H1 (cell line): Measurements from ENCODE around the gene QSOX1. TPM values are rescaled to one million over a fixed set of nuclear protein-coding genes. Genes with fewer than 3 reads are reported as not detected.
A peak's percentile ranks its signal among the peaks of the same experiment; 100 is the strongest.

Experiments
- ASH2L ChIP-seq: fragments of 200-600, 300-600 bp; sonication (generic); IDR thresholded peaks from one replicate; pipeline ENCODE4 v1.7.1; 2017; ENCODE audit warnings: low read length
- CHD7 ChIP-seq: fragments of 300-600 bp; sonication (generic); IDR thresholded peaks from 2 replicates; pipeline ENCODE4 v1.7.1; 2012; ENCODE audit warnings: low read length, moderate library complexity, mild to moderate bottlenecking, inconsistent platforms; ENCODE audit not compliant: insufficient replicate concordance
- CTCF ChIP-seq, 3 experiments: IDR thresholded peaks; 1 replicate in 2 of 3; 2 replicates in 1 of 3; pipeline versions ENCODE4 v1.5.1 to v1.6.1; 2011; ENCODE audit warnings: low read length in 3 of 3, mild to moderate bottlenecking in 3 of 3, inconsistent platforms in 2 of 3, low read depth in 1 of 3, moderate library complexity in 1 of 3; ENCODE audit not compliant: insufficient read depth in 1 of 3; ENCODE audit errors: control extremely low read depth in 1 of 3
- HDAC6 ChIP-seq: IDR thresholded peaks from one replicate; pipeline ENCODE4 v1.7.1; 2012; ENCODE audit warnings: low read depth, mild to moderate bottlenecking, inconsistent platforms, low read length, moderate library complexity
- KDM1A ChIP-seq: fragments of 200-600, 300-600 bp; sonication (generic); IDR thresholded peaks from 2 replicates; pipeline ENCODE4 v1.7.1; 2016; ENCODE audit warnings: mild to moderate bottlenecking, low read length, borderline replicate concordance
- RXRA ChIP-seq: IDR thresholded peaks from 2 replicates; pipeline ENCODE4 v1.6.1; 2011; ENCODE audit warnings: low read depth, mild to moderate bottlenecking, low read length, moderate library complexity; ENCODE audit not compliant: insufficient read depth
- SIRT6 ChIP-seq: IDR thresholded peaks from one replicate; pipeline ENCODE4 v1.7.1; 2012; ENCODE audit warnings: low read length, inconsistent platforms
- polyA plus RNA-seq, 7 experiments: library from polyadenylated mRNA; depleted of rRNA in 3 of 7; stranded (reverse) in 5 of 7; unstranded in 2 of 7; fragments of >200 nt in 5 of 7; fragments of 200-250 nt in 2 of 7; gene quantifications; 1 replicate in 5 of 7; 2 replicates in 1 of 7; 4 replicates in 1 of 7; pipeline versions ENCODE4 v1.2.1 to v1.2.3, GENCODE V29; 2011 to 2013; ENCODE audit warnings: missing spikeins in 2 of 7, mixed read lengths in 2 of 7
- total RNA-seq: library from RNA; stranded (reverse); fragmentation: NEBNext Ultra II Directional; extraction: Animal tissue kit (Norgen Biotek cat#: 25700); gene quantifications from 2 replicates; pipeline ENCODE4 v1.2.1, GENCODE V29; 2021

QSOX1 gene
- total and polyA plus RNA-seq, 2 of the 8 experiments (the other 6 are each of a cell fraction or from before 2014, with no cell fraction given), result 97.7 to 123 TPM

GRCh38 chr1:180228648-180229482 lies 74.2 kb downstream of the QSOX1 start (continued):
- no peak for TF ChIP-seq CHD7
- no peak for TF ChIP-seq HDAC6
- TF ChIP-seq KDM1A, result peak; percentile 39; the same call in 1 of the 2 replicates
- no peak for TF ChIP-seq RXRA
- no peak for TF ChIP-seq SIRT6
- no peak for TF ChIP-seq ASH2L
- TF ChIP-seq CTCF (IDR thresholded peaks at IDR 0.05; ENCODE audit: control extremely low read depth in 1 of 3, insufficient read depth in 1 of 3, low read depth in 1 of 3, low read length in 3 of 3), result no peak
